ENCODE measurements around the gene HOTAIR.

The HOTAIR gene

GRCh38 chr12:53970451-53970850 lies 4.3 kb downstream of the HOTAIR start:
- Histone ChIP-seq H3K79me1 (replicated peaks; ENCODE audit: low read length, poor library complexity, severe bottlenecking) (no peaks in the 10 kb centered on the region), H2AK5ac (ENCODE audit: low read length, severe bottlenecking) (no peak overlapping the region), H3K18ac (ENCODE audit: low read depth in 1 of 2, low read length in 2 of 2) (no peak overlapping the region), H3K27ac (ENCODE audit: low read length, poor library complexity, severe bottlenecking) (no peak overlapping the region), H2BK12ac (ENCODE audit: low read length in 2 of 2) (no peak overlapping the region), H3K4me1 (ENCODE audit: control insufficient read depth, insufficient read depth, low read depth, low read length) (peaks cover 27% of the 10 kb centered on the region), H4K91ac (ENCODE audit: low read length) (no peak overlapping the region), H3K4ac (ENCODE audit: low read depth in 1 of 2, low read length in 2 of 2) (no peak overlapping the region), H2BK15ac (ENCODE audit: low read depth, poor library complexity, severe bottlenecking) (no peak overlapping the region), H3K36me3 (ENCODE audit: control insufficient read depth in 1 of 2, insufficient read depth in 2 of 2, low read depth in 1 of 2, low read length in 2 of 2) (no peaks in the 10 kb centered on the region), H3K27me3 (ENCODE audit: control insufficient read depth in 1 of 2, insufficient read depth in 1 of 2, low read length in 2 of 2) (peaks cover 82 to 94% of the 10 kb centered on the region in 2 experiments), H3K9me3 (ENCODE audit: control insufficient read depth, low read length) (no peaks in the 10 kb centered on the region), H2BK5ac (ENCODE audit: low read depth, low read length, poor library complexity, severe bottlenecking) (no peak overlapping the region), H2BK120ac (ENCODE audit: low read depth, low read length) (no peak overlapping the region), H2AFZ (ENCODE audit: low read depth, low read length) (no peak overlapping the region), H3K23ac (ENCODE audit: low read length in 2 of 2) (no peak overlapping the region), H3K4me3 (ENCODE audit: insufficient read depth in 1 of 2, low read depth in 1 of 2, low read length in 2 of 2) (no peak overlapping the region), H3K4me2 (ENCODE audit: low read length, poor library complexity, severe bottlenecking) (no peak overlapping the region), H3K14ac (ENCODE audit: low read length in 2 of 2) (no peak overlapping the region), H4K8ac (ENCODE audit: low read length) (no peak overlapping the region), H3K9ac (ENCODE audit: low read length) (no peak overlapping the region)
- WGBS, result 35% methylated on average over 3 of the region's 4 CpGs
- no peak for DNase-seq

DNA sequence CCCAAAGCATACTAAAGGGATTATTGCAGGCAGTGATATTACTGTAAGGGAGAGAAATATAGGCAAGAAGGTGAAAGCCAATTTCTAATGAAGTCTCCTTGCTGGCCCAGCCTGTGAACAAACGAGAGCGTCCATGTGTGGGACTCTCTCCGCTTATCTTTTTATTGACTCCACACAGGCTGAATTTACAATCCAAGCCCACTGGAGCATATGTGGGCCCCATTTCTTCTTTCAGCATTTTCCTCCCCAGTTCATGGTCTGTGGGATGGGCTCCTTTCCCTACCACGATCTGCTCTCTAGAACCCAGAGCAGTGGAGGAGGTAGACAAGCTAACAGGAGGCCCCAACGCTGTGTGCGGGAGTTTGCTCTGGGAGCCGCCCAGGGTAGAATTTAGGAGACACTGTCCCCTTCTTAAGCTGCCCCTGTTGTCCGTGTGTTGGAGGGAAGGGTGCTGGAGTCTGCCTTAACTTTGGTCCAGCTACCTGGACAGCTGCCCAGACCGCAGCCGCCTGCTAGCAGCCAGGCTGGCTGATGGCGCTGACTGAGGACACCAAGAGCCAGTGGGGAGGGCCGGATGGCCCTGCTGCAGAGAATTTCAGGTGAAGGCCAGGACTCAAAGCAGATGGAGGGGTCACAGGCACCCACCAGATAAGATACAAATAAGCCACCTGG lies 5.0 kb downstream of the HOTAIR start:
- no peak overlapping the region for H3K4ac ChIP-seq (ENCODE audit: low read depth in 1 of 2, low read length in 2 of 2)
- peaks cover 23% of the 10 kb centered on the region for H3K4me1 ChIP-seq (ENCODE audit: control insufficient read depth, insufficient read depth, low read depth, low read length)
- no peak overlapping the region for H2BK15ac ChIP-seq (ENCODE audit: low read depth, poor library complexity, severe bottlenecking)
- no peaks in the 10 kb centered on the region for H3K79me1 ChIP-seq (replicated peaks; ENCODE audit: low read length, poor library complexity, severe bottlenecking)
- H2AFZ ChIP-seq (ENCODE audit: low read depth, low read length), result no peak overlapping the region
- no peak overlapping the region for H4K91ac ChIP-seq (ENCODE audit: low read length)
- no peak overlapping the region for H3K4me2 ChIP-seq (ENCODE audit: low read length, poor library complexity, severe bottlenecking)
- no peak overlapping the region for H4K8ac ChIP-seq (ENCODE audit: low read length)
- no peak overlapping the region for H3K18ac ChIP-seq (ENCODE audit: low read depth in 1 of 2, low read length in 2 of 2)
- no peak overlapping the region for H3K14ac ChIP-seq (ENCODE audit: low read length in 2 of 2)
- 42% methylated on average over 12 of the region's 12 CpGs for WGBS
- no peak overlapping the region for H3K9ac ChIP-seq (ENCODE audit: low read length)
- H2AK5ac ChIP-seq (ENCODE audit: low read length, severe bottlenecking), result no peak overlapping the region
- no peaks in the 10 kb centered on the region for H3K9me3 ChIP-seq (ENCODE audit: control insufficient read depth, low read length)
- H2BK5ac ChIP-seq (ENCODE audit: low read depth, low read length, poor library complexity, severe bottlenecking), result no peak overlapping the region
- no peak overlapping the region for H3K4me3 ChIP-seq (ENCODE audit: insufficient read depth in 1 of 2, low read depth in 1 of 2, low read length in 2 of 2)
- H3K27me3 ChIP-seq (ENCODE audit: control insufficient read depth in 1 of 2, insufficient read depth in 1 of 2, low read length in 2 of 2), result peaks cover 88 to 98% of the 10 kb centered on the region in 2 experiments
- no peak overlapping the region for H3K23ac ChIP-seq (ENCODE audit: low read length in 2 of 2)
- H3K36me3 ChIP-seq (ENCODE audit: control insufficient read depth in 1 of 2, insufficient read depth in 2 of 2, low read depth in 1 of 2, low read length in 2 of 2), result no peaks in the 10 kb centered on the region
- no peak overlapping the region for H3K27ac ChIP-seq (ENCODE audit: low read length, poor library complexity, severe bottlenecking)
- no peak overlapping the region for H2BK12ac ChIP-seq (ENCODE audit: low read length in 2 of 2)
- DNase-seq, result no peak
- no peak overlapping the region for H2BK120ac ChIP-seq (ENCODE audit: low read depth, low read length)

DNA sequence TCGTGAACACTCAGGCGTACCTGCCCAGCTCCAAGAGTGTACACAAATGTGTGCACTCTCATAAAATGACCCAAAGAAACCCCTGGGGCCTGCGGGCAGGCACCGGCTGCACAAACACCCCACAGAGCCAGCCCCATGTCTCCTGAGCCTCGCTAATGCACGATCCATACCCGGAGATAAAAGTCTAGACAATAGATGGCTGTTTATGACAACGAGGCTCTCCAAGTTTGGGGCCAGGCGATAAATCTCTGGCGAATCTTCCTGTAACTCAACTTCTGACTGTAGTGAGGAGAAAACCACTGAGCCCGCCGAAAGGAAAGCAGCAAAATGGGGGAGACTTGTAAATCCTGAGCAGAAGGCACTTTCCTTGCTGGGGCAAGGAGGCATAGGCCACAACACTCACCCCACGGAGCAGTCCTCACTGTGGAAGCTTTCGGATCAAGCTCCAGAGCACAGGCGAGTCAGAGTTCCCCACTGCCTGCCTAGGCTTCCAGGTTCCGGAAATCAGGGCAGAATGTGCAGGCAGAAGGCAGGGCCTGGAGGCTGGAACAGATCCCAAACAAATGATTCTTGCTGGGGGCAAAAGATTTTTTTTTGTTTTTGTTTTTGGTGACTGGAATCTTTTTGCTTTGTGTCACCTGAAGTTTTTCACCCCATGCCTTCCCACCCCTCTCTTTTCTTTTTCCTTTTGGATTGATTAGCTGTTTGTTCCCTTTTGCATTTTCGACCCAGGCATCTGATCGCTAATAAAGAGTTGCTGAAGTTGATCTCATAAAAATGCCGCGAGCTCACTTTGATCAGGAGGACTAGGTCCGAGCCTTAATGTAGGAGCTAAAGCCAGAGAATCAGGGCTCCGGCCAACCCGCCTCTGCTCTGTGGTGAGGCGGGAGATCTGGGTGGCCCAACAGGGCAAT lies 6.3 kb downstream of the HOTAIR start:
- Histone ChIP-seq H3K4me3 (ENCODE audit: insufficient read depth in 1 of 2, low read depth in 1 of 2, low read length in 2 of 2) (no peak overlapping the region), H3K36me3 (ENCODE audit: control insufficient read depth in 1 of 2, insufficient read depth in 2 of 2, low read depth in 1 of 2, low read length in 2 of 2) (no peaks in the 10 kb centered on the region), H3K4ac (ENCODE audit: low read depth in 1 of 2, low read length in 2 of 2) (no peak overlapping the region), H3K23ac (ENCODE audit: low read length in 2 of 2) (no peak overlapping the region), H3K4me2 (ENCODE audit: low read length, poor library complexity, severe bottlenecking) (no peak overlapping the region), H3K79me1 (replicated peaks; ENCODE audit: low read length, poor library complexity, severe bottlenecking) (no peaks in the 10 kb centered on the region), H2AFZ (ENCODE audit: low read depth, low read length) (no peak overlapping the region), H2BK12ac (ENCODE audit: low read length in 2 of 2) (no peak overlapping the region), H3K18ac (ENCODE audit: low read depth in 1 of 2, low read length in 2 of 2) (peak overlapping the region in 1 of 2 experiments; percentile 16), H2BK15ac (ENCODE audit: low read depth, poor library complexity, severe bottlenecking) (no peak overlapping the region), H3K27ac (ENCODE audit: low read length, poor library complexity, severe bottlenecking) (no peak overlapping the region), H3K9me3 (ENCODE audit: control insufficient read depth, low read length) (no peaks in the 10 kb centered on the region), H2BK5ac (ENCODE audit: low read depth, low read length, poor library complexity, severe bottlenecking) (no peak overlapping the region), H3K14ac (ENCODE audit: low read length in 2 of 2) (no peak overlapping the region), H3K27me3 (ENCODE audit: control insufficient read depth in 1 of 2, insufficient read depth in 1 of 2, low read length in 2 of 2) (peaks cover 100% of the 10 kb centered on the region in 2 experiments), H2AK5ac (ENCODE audit: low read length, severe bottlenecking) (no peak overlapping the region), H3K4me1 (ENCODE audit: control insufficient read depth, insufficient read depth, low read depth, low read length) (peaks cover 16% of the 10 kb centered on the region), H4K91ac (ENCODE audit: low read length) (no peak overlapping the region), H4K8ac (ENCODE audit: low read length) (no peak overlapping the region), H2BK120ac (ENCODE audit: low read depth, low read length) (no peak overlapping the region), H3K9ac (ENCODE audit: low read length) (no peak overlapping the region)
- DNase-seq, result no peak
- WGBS, result 24% methylated on average over 24 of the region's 24 CpGs

DNA sequence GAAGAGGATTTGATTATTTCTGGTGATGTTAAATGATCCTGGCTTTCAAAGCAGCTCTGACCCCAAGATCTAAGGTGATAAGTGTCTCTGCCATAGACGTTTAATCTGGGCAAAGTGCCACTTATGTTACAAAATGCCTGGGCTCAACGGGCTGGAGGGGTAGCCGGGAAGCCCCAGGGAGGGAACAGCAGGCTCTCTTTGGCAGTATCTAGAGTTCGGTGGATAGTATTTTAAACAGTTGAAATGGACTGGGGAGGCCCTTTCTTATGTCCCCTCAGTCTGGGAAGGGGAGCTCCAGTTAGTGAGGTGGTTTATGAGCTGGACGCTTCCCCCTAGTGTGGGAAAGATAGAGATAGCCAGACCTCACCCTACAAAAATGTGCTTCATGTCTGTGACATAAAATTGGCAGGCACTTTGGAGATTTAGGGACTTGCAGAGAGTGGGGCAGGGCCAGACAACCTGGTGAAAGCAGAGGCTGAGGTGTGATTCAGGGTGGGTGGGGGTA lies 7.3 kb downstream of the HOTAIR start:
- no peak overlapping the region for H2BK120ac ChIP-seq (ENCODE audit: low read depth, low read length)
- no peaks in the 10 kb centered on the region for H3K9me3 ChIP-seq (ENCODE audit: control insufficient read depth, low read length)
- H2AFZ ChIP-seq (ENCODE audit: low read depth, low read length), result no peak overlapping the region
- no peak overlapping the region for H3K9ac ChIP-seq (ENCODE audit: low read length)
- peaks cover 12% of the 10 kb centered on the region for H3K4me1 ChIP-seq (ENCODE audit: control insufficient read depth, insufficient read depth, low read depth, low read length)
- H3K4me3 ChIP-seq (ENCODE audit: insufficient read depth in 1 of 2, low read depth in 1 of 2, low read length in 2 of 2), result no peak overlapping the region
- no peak overlapping the region for H2BK12ac ChIP-seq (ENCODE audit: low read length in 2 of 2)
- no peak overlapping the region for H3K27ac ChIP-seq (ENCODE audit: low read length, poor library complexity, severe bottlenecking)
- no peak overlapping the region for H4K91ac ChIP-seq (ENCODE audit: low read length)
- no peak overlapping the region for H3K14ac ChIP-seq (ENCODE audit: low read length in 2 of 2)
- H3K27me3 ChIP-seq (ENCODE audit: control insufficient read depth in 1 of 2, insufficient read depth in 1 of 2, low read length in 2 of 2), result peaks cover 100% of the 10 kb centered on the region in 2 experiments
- H2AK5ac ChIP-seq (ENCODE audit: low read length, severe bottlenecking), result no peak overlapping the region
- H3K23ac ChIP-seq (ENCODE audit: low read length in 2 of 2), result no peak overlapping the region
- no peaks in the 10 kb centered on the region for H3K79me1 ChIP-seq (replicated peaks; ENCODE audit: low read length, poor library complexity, severe bottlenecking)
- WGBS, result 30% methylated on average over 5 of the region's 5 CpGs
- DNase-seq, result no peak
- no peak overlapping the region for H3K4me2 ChIP-seq (ENCODE audit: low read length, poor library complexity, severe bottlenecking)
- no peak overlapping the region for H2BK15ac ChIP-seq (ENCODE audit: low read depth, poor library complexity, severe bottlenecking)
- H3K36me3 ChIP-seq (ENCODE audit: control insufficient read depth in 1 of 2, insufficient read depth in 2 of 2, low read depth in 1 of 2, low read length in 2 of 2), result no peaks in the 10 kb centered on the region
- H3K4ac ChIP-seq (ENCODE audit: low read depth in 1 of 2, low read length in 2 of 2), result no peak overlapping the region
- H2BK5ac ChIP-seq (ENCODE audit: low read depth, low read length, poor library complexity, severe bottlenecking), result no peak overlapping the region
- H3K18ac ChIP-seq (ENCODE audit: low read depth in 1 of 2, low read length in 2 of 2), result no peak overlapping the region
- no peak overlapping the region for H4K8ac ChIP-seq (ENCODE audit: low read length)

Measured in mesenchymal stem cell (in vitro differentiated cells and primary cell).